ENCODE data around the gene SLC25A48. TPM values are rescaled to one million over a fixed set of nuclear protein-coding genes. Genes with fewer than 3 reads are reported as not detected.

Gene SLC25A48
- total RNA-seq, 1 donor from 2014 or later = not detected

- no peak for DNase-seq
- no peak overlapping the region for H3K4me3 Mint-ChIP-seq
- no peak for ATAC-seq (ENCODE audit: low read depth)
- TF ChIP-seq CTCF (IDR thresholded peaks at IDR 0.05) = no peak
- ChIA-PET POLR2A (no interaction called here), CTCF (no interaction called here)
- no peaks in the 10 kb centered on the region for H3K36me3 Mint-ChIP-seq (ENCODE audit: low read depth)
- intact Hi-C loops (cut with micrococcal nuclease) = no loop called here
- peaks cover 24% of the 10 kb centered on the region for H3K27me3 Mint-ChIP-seq
- no peaks in the 10 kb centered on the region for H3K4me1 Mint-ChIP-seq
- H3K27ac Mint-ChIP-seq = no peak overlapping the region
- no peaks in the 10 kb centered on the region for H3K9me3 Mint-ChIP-seq
Observed at GRCh38 chr5:135826994-135827671, 7.3 kb upstream of the SLC25A48 start.

- Mint-ChIP-seq H3K4me3 (no peak overlapping the region), H3K27ac (no peak overlapping the region), H3K4me1 (no peaks in the 10 kb centered on the region), H3K36me3 (ENCODE audit: low read depth) (no peaks in the 10 kb centered on the region), H3K27me3 (peaks cover 30% of the 10 kb centered on the region), H3K9me3 (no peaks in the 10 kb centered on the region)
- intact Hi-C loops (cut with micrococcal nuclease) = no loop called here
- TF ChIP-seq CTCF (IDR thresholded peaks at IDR 0.05) = no peak
- POLR2A ChIA-PET = no interaction called here
- ATAC-seq (ENCODE audit: low read depth) (no peak), DNase-seq (no peak)
- CTCF ChIA-PET = no interaction called here
Observed at GRCh38 chr5:135827965-135828781, 6.3 kb upstream of the SLC25A48 start.

GRCh38 chr5:135828782-135829127 lies 5.7 kb upstream of the SLC25A48 start:
- H3K4me1 Mint-ChIP-seq = no peaks in the 10 kb centered on the region
- H3K27ac Mint-ChIP-seq = no peak overlapping the region
- CTCF ChIA-PET = no interaction called here
- ATAC-seq (ENCODE audit: low read depth) (no peak), DNase-seq (no peak)
- no peak for TF ChIP-seq CTCF (IDR thresholded peaks at IDR 0.05)
- no peaks in the 10 kb centered on the region for H3K9me3 Mint-ChIP-seq
- no peak overlapping the region for H3K4me3 Mint-ChIP-seq
- H3K36me3 Mint-ChIP-seq (ENCODE audit: low read depth) = no peaks in the 10 kb centered on the region
- intact Hi-C loops (cut with micrococcal nuclease) = no loop called here
- POLR2A ChIA-PET = no interaction called here
- H3K27me3 Mint-ChIP-seq = peaks cover 33% of the 10 kb centered on the region

GRCh38 chr5:135829179-135829578 lies 5.3 kb upstream of the SLC25A48 start:
- no peak for TF ChIP-seq CTCF (IDR thresholded peaks at IDR 0.05)
- Mint-ChIP-seq H3K9me3 (no peaks in the 10 kb centered on the region), H3K27ac (no peak overlapping the region), H3K27me3 (peaks cover 36% of the 10 kb centered on the region), H3K36me3 (ENCODE audit: low read depth) (no peaks in the 10 kb centered on the region), H3K4me3 (no peak overlapping the region), H3K4me1 (peaks cover 3% of the 10 kb centered on the region)
- CTCF ChIA-PET = no interaction called here
- POLR2A ChIA-PET = no interaction called here
- no peak for ATAC-seq (ENCODE audit: low read depth)
- intact Hi-C loops (cut with micrococcal nuclease) = no loop called here
- no peak for DNase-seq

GRCh38 chr5:135829681-135830383 lies 4.6 kb upstream of the SLC25A48 start:
- no peak overlapping the region for H3K27ac Mint-ChIP-seq
- peaks cover 4% of the 10 kb centered on the region for H3K4me1 Mint-ChIP-seq
- CTCF ChIA-PET = no interaction called here
- POLR2A ChIA-PET = no interaction called here
- no peak overlapping the region for H3K4me3 Mint-ChIP-seq
- ATAC-seq (ENCODE audit: low read depth) = no peak
- H3K36me3 Mint-ChIP-seq (ENCODE audit: low read depth) = no peaks in the 10 kb centered on the region
- H3K27me3 Mint-ChIP-seq = peaks cover 43% of the 10 kb centered on the region
- no peak for DNase-seq
- TF ChIP-seq CTCF (IDR thresholded peaks at IDR 0.05) = no peak
- intact Hi-C loops (cut with micrococcal nuclease) = no loop called here
- H3K9me3 Mint-ChIP-seq = no peaks in the 10 kb centered on the region
